ENCODE data around the gene PPP1R18. TPM values are rescaled to one million over a fixed set of nuclear protein-coding genes. Genes with fewer than 3 reads are reported as not detected.

The PPP1R18 gene
- total RNA-seq, 2 experiments from 2014 or later: 30.9 to 31.6 TPM

DNA sequence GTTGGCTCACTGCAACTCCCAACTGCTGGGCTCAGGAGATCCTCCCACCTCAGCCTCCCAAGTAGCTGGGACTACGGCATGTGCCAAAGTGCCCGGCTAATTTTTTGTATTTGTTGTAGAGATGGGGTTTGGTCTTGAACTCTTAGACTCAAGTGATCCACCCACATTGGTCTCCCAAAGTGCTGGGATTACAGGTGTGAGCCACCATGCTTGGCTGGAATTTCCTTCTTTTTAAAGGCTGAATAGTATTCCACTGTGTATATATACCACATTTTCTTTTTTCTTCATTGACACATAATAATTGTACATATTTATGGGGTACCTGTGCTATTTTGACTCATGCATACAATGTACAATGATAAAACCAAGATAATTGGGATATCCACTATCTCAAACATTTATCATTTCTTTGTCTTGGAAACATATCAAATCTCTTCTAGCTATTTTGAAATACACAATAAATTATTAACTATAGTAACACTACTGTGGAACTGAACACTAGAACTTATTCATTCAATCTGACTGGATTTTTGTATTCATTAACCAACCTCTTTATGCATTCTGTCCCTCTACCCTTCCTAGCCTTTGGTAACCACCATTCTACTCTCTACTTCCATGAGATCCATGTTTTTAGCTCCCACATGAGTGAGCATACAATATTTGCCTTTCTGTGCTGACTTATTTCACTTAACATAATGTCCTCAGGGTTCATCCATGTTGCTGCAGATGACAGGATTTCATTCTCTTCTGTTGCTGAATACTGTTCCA lies 22.8 kb upstream of the PPP1R18 start:
- no peak overlapping the region for H3K4me3 ChIP-seq (ENCODE audit: low read length)
- Mint-ChIP-seq H3K4me1 (ENCODE audit: low read depth) (no peaks in the 10 kb centered on the region), H3K27me3 (no peaks in the 10 kb centered on the region), H3K27ac (no peak overlapping the region), H3K36me3 (ENCODE audit: low read depth) (peaks cover 87% of the 10 kb centered on the region), H3K4me3 (no peak overlapping the region), H3K9me3 (no peaks in the 10 kb centered on the region)
- H3K4me1 ChIP-seq (ENCODE audit: insufficient read depth, low read length): no peaks in the 10 kb centered on the region
- POLR2A ChIA-PET: no interaction called here
- intact Hi-C loops (cut with DNase I, micrococcal nuclease): no loop called here
- DNase-seq (no peak), ATAC-seq (ENCODE audit: poor library complexity) (no peak)
- CTCF ChIA-PET: interaction anchor here (0.6 to 4.1 kb wide), 2 partner anchors 9 to 30 kb away, joined by 3 to 15 read pairs; no protein-coding TSS in a partner anchor
- H3K36me3 ChIP-seq (ENCODE audit: insufficient read depth, low read length): peaks cover 64% of the 10 kb centered on the region
- no peaks in the 10 kb centered on the region for H3K27me3 ChIP-seq (ENCODE audit: control insufficient read depth in 1 of 2, insufficient read depth in 2 of 2, low read length in 2 of 2)
- TF ChIP-seq, protein P1, sequence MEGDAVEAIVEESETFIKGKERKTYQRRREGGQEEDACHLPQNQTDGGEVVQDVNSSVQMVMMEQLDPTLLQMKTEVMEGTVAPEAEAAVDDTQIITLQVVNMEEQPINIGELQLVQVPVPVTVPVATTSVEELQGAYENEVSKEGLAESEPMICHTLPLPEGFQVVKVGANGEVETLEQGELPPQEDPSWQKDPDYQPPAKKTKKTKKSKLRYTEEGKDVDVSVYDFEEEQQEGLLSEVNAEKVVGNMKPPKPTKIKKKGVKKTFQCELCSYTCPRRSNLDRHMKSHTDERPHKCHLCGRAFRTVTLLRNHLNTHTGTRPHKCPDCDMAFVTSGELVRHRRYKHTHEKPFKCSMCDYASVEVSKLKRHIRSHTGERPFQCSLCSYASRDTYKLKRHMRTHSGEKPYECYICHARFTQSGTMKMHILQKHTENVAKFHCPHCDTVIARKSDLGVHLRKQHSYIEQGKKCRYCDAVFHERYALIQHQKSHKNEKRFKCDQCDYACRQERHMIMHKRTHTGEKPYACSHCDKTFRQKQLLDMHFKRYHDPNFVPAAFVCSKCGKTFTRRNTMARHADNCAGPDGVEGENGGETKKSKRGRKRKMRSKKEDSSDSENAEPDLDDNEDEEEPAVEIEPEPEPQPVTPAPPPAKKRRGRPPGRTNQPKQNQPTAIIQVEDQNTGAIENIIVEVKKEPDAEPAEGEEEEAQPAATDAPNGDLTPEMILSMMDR (IDR thresholded peaks at IDR 0.05): no peak
- H3K27ac ChIP-seq (ENCODE audit: low read depth in 1 of 2, low read length in 2 of 2): no peak overlapping the region
- H3K9me3 ChIP-seq (ENCODE audit: control insufficient read depth in 1 of 2, insufficient read depth in 1 of 2, low read length in 2 of 2): no peaks in the 10 kb centered on the region

DNA sequence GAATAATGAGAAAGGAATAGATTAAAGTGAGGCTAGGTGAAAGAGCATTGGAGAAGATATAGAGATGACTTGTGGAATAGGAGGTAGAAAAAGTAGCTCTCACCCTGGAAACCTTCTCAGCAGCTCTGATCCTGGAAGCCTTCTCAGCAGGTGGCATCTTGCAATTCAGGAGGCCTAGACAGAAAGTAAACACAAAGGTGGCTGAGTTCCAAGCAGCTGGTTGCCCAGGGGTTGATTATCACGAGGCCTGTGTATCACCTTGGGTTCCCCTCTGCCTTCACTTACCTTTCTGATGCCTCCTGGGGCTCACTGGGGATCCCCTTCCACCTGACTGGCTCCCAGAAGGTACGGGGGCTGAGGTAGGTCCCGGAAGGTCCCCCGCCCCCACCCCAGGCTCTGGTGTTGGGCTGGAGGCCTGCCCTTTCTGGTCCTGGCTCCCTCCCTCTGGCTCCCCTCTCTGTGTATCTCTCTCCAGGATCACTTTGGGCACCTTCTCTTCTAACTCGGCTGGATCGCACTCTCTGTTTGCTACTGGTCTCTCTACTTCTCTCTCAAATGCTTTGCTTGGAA lies 20.9 kb upstream of the PPP1R18 start:
- no peaks in the 10 kb centered on the region for H3K9me3 Mint-ChIP-seq
- intact Hi-C loops (cut with DNase I, micrococcal nuclease): no loop called here
- TF ChIP-seq, protein P1 (IDR thresholded peaks at IDR 0.05): no peak
- H3K27ac Mint-ChIP-seq: no peak overlapping the region
- no peak overlapping the region for H3K4me3 ChIP-seq (ENCODE audit: low read length)
- CTCF ChIA-PET: interaction anchor here (1.6 kb wide), 1 partner anchor 28 kb away, joined by 4 read pairs; no protein-coding TSS in a partner anchor
- POLR2A ChIA-PET: interaction anchor here (1.0 kb wide), 1 partner anchor 10 kb away, joined by 3 read pairs; the partner anchor contains the start of gene MDC1
- H3K4me1 Mint-ChIP-seq (ENCODE audit: low read depth): no peaks in the 10 kb centered on the region
- H3K4me1 ChIP-seq (ENCODE audit: insufficient read depth, low read length): no peaks in the 10 kb centered on the region
- H3K9me3 ChIP-seq (ENCODE audit: control insufficient read depth in 1 of 2, insufficient read depth in 1 of 2, low read length in 2 of 2): no peaks in the 10 kb centered on the region
- peaks cover 87% of the 10 kb centered on the region for H3K36me3 Mint-ChIP-seq (ENCODE audit: low read depth)
- no peaks in the 10 kb centered on the region for H3K27me3 Mint-ChIP-seq
- no peaks in the 10 kb centered on the region for H3K27me3 ChIP-seq (ENCODE audit: control insufficient read depth in 1 of 2, insufficient read depth in 2 of 2, low read length in 2 of 2)
- peaks cover 54% of the 10 kb centered on the region for H3K36me3 ChIP-seq (ENCODE audit: insufficient read depth, low read length)
- peak in 1 of 14 experiments; percentile 1 for DNase-seq
- ATAC-seq (ENCODE audit: poor library complexity): no peak
- H3K27ac ChIP-seq (ENCODE audit: low read depth in 1 of 2, low read length in 2 of 2): no peak overlapping the region
- H3K4me3 Mint-ChIP-seq: no peak overlapping the region

DNA sequence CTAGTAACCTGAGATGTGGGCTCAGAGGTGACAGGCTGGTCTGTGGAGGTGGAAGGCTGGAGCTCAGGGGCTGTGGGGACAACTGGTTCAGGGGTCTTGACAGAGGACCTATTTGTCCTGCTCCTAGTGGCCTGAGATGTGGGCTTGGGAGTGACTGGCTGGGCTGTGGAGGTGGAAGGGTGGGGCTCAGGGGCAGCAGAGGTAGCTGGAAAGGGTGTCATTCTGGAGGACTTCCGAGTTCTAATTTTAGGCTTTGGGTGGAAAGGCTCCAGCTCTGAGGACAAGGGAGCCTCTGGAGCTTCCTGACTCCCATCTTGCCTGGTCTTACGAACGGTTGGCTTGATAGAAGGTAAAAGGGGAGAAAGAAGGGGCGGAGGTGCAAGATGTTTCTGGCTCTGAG lies 19.2 kb upstream of the PPP1R18 start:
- H3K36me3 ChIP-seq (ENCODE audit: insufficient read depth, low read length): peaks cover 37% of the 10 kb centered on the region
- no peak for DNase-seq
- H3K27me3 ChIP-seq (ENCODE audit: control insufficient read depth in 1 of 2, insufficient read depth in 2 of 2, low read length in 2 of 2): no peaks in the 10 kb centered on the region
- ChIA-PET CTCF (interaction anchor here (2.1 kb wide), 1 partner anchor 27 kb away, joined by 6 read pairs; no protein-coding TSS in a partner anchor), POLR2A (interaction anchor here (1.7 kb wide), 1 partner anchor 12 kb away, joined by 9 read pairs; the partner anchor contains the start of gene MDC1)
- no peaks in the 10 kb centered on the region for H3K9me3 ChIP-seq (ENCODE audit: control insufficient read depth in 1 of 2, insufficient read depth in 1 of 2, low read length in 2 of 2)
- H3K4me3 ChIP-seq (ENCODE audit: low read length): no peak overlapping the region
- Mint-ChIP-seq H3K4me3 (no peak overlapping the region), H3K9me3 (no peaks in the 10 kb centered on the region), H3K27ac (no peak overlapping the region), H3K27me3 (no peaks in the 10 kb centered on the region), H3K36me3 (ENCODE audit: low read depth) (peaks cover 79% of the 10 kb centered on the region), H3K4me1 (ENCODE audit: low read depth) (no peaks in the 10 kb centered on the region)
- ATAC-seq (ENCODE audit: poor library complexity): no peak
- no peak overlapping the region for H3K27ac ChIP-seq (ENCODE audit: low read depth in 1 of 2, low read length in 2 of 2)
- TF ChIP-seq, protein P1 (IDR thresholded peaks at IDR 0.05): no peak
- intact Hi-C loops (cut with DNase I, micrococcal nuclease): no loop called here
- H3K4me1 ChIP-seq (ENCODE audit: insufficient read depth, low read length): no peaks in the 10 kb centered on the region
